Measurements from ENCODE around the gene NKTR. TPM values are rescaled to one million over a fixed set of nuclear protein-coding genes. Genes with fewer than 3 reads are reported as not detected.
A peak's percentile ranks its signal among the peaks of the same experiment; 100 is the strongest.

The NKTR gene
- total RNA-seq, 1 donor from 2014 or later = 246 TPM

GRCh38 chr3:42682301-42683070, 82.0 kb downstream of the NKTR start:
- DNase-seq = no peak

DNA sequence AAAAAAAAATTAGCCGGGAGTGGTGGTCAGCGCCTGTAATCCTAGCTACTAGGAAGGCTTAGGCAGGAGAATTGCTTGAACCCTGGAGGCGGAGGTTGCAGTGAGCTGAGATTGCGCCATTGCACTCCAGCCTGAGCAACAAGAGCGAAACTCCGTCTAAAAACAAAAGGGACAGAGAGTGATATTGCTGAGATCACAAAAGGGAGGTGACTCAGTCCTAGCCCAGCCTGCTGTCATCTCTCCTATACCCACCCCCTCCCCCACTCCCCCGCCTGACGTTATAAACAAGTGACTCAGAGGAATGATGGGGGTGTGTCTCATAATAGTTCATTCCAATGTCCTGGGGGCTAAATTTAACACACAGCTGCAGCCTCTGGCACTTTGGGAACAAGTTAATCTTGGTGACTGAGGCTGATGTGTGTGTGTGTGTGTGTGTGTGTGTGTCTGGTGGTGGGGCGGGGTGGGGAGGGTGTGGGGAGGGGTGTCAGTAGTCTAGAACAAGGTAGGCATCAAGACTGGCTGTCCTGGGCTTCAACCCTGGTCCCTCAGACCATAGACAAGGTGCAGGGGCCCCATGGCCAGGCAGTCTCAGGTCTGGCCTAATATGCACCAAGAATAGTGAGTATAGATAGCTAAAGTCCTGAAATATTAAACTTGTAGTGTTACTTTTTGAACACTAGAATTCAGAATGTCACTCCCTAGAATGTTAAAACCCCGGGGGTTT, 83.6 kb downstream of the NKTR start:
- peak; percentile 84 for DNase-seq

DNA sequence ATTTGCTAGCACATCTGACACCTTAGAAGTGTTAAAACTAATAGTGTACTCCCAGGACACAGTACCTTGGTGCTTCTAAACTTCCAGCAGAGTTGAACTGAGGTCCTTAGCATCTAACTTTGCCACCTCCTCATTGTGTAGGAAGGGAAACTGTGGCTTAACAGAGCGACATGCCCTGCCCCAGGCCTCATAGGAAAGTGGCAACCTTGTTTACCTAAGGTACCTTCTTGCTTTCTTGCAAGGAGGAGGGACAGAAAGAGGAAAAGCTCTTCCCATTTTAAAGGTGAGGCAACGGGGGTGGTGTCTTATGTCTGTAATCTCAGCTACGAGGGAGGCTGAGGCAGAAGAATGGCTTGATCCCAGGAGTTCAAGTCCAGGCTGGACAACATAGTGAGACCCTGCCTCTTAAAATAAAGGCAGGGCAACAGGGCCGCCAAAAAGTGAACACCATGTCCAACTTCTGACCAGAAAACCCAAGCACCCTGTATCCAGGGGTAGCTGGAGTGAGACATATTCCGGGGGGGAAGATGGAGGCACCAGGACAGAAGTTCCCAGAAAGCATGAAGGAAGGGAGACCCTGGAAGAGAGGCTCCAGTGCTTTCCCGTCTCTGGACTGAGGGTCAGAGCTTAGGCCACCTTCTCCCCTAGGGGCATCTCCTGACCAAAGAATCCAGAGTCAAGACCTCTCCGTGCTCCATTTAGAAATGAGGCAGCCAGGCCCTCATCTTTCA, 84.3 kb downstream of the NKTR start:
- no peak for DNase-seq

DNA sequence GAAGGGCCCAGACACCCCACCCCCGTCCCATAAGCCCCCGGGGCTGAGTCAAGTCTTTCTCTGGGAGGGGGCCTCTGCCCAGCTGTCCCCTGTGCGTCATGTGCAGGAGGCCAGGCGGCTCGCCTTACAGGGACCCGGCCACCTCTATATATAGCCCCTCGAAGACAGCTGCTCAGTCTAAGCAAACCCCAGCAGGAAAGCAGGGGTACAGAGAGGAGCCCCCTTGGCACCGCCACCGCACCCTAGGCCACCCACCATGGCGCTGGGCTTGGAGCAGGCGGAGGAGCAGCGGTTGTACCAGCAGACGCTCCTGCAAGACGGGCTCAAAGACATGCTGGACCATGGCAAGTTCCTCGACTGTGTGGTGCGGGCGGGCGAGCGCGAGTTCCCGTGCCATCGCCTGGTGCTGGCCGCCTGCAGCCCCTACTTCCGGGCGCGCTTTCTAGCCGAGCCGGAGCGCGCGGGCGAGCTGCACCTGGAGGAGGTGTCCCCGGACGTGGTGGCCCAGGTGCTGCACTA, 84.9 kb downstream of the NKTR start, which contains the start of gene KLHL40:
TSS of gene KLHL40 (plus strand) at position 175 of the 519 bp plus-strand sequence. CDS start at position 257, 82 bp downstream.
- no peak for DNase-seq

DNA sequence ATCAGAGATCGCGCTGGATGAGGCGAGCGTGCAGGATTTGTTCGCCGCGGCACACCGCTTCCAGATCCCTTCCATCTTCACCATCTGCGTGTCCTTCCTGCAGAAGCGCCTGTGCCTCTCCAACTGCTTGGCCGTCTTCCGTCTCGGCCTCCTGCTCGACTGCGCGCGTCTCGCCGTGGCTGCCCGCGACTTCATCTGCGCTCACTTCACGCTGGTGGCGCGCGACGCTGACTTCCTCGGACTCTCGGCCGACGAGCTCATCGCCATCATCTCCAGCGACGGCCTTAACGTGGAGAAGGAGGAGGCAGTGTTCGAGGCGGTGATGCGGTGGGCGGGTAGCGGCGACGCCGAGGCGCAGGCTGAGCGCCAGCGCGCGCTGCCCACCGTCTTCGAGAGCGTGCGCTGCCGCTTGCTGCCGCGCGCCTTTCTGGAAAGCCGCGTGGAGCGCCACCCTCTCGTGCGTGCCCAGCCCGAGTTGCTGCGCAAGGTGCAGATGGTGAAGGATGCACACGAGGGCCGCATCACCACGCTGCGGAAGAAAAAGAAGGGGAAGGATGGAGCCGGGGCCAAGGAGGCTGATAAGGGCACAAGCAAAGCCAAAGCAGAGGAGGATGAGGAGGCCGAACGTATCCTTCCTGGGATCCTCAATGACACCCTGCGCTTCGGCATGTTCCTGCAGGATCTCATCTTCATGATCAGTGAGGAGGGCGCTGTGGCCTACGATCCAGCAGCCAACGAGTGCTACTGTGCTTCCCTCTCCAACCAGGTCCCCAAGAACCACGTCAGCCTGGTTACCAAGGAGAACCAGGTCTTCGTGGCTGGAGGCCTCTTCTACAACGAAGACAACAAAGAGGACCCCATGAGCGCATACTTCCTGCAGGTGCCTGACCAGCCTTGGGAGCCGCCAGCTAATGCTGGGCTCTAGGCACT, 85.7 kb downstream of the NKTR start:
- no peak for DNase-seq

DNA sequence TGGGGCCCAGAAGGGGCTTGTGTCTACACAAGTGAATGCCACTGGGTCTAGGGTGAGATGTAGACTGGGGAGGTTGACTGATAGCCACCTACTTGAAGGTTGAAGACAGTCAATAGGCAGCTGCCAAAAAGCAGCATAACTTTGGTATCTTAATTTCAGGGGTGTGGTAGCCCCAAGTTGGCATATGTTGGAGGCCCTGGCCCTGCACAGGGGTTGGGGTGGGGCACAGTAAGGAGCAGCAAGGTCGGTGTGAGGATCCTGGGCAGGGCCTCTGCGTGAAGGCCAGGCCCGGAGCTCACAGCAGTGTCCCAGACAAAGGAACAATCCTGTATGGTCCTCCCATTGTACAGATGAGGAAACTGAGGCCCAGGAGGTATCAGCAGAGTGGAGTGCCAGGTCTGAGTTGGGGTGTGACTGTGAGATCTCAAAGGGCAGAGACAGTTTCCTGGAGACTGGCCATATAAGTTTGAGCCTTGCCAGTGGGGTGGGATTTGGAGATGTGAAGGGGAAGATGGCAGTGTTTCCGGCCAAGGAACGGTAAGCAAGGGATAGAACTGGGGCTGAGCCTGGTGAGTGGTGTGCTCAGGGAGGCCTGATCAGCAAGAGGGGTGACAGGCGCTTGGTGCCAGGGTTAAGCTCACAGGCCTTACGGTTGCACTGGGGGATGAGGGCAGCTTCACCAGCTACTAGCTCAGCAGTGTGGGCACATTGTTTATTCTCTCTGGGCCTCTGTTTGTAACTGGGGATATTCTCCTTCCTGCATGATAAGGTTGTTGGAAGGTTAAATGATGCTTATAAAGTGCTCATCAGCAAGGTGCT, 86.6 kb downstream of the NKTR start:
- no peak for DNase-seq

- DNase-seq = no peak
These were observed 87.5 kb downstream of the NKTR start for GRCh38 chr3:42688016-42688415.

- no peak for DNase-seq
These were observed 88.3 kb downstream of the NKTR start for GRCh38 chr3:42688487-42689420.

- no peak for DNase-seq
These were observed 89.0 kb downstream of the NKTR start for GRCh38 chr3:42689421-42690014.

GRCh38 chr3:42690191-42690590, 89.7 kb downstream of the NKTR start:
- DNase-seq = no peak

DNA sequence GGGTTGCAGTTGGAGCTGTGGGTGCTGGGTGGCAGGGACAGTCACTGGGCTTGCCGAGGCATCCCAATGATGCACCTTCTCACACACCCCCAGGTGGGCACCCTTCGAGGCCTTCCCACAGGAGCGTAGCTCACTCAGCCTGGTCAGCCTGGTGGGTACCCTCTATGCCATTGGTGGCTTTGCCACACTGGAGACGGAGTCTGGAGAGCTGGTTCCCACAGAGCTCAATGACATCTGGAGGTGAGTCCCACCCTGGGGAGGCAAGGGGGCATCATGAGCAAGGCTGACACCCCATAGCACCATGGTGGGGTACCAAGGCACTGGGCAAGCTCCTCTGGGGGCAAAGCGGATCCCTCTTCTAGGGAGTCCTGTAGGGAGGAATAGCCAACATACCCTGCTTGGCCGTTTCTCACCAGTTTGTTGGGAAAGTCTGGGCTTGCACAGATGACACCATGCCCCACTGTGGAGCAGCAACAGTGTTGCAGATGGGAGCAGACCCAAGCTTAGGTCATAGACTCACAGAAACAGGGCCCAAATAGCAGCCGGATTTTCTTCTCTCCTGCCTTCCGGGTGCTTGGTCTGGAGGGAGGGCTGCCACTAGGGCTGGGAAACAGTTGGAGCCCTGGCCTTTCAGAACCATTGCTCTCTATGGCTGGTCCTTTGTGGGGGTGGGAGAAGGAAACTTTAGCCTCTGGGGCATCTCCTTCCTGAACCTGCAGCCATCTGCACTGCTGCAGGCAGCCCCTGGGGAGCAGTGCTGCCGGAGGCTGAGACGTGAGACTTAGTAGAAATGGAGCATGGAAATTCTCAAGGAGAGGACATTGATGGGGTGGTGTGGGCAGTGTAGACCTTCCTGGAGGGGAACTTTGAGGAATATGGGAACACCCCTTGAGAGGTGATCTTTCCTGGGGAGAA, 90.5 kb downstream of the NKTR start:
- no peak for DNase-seq

DNA sequence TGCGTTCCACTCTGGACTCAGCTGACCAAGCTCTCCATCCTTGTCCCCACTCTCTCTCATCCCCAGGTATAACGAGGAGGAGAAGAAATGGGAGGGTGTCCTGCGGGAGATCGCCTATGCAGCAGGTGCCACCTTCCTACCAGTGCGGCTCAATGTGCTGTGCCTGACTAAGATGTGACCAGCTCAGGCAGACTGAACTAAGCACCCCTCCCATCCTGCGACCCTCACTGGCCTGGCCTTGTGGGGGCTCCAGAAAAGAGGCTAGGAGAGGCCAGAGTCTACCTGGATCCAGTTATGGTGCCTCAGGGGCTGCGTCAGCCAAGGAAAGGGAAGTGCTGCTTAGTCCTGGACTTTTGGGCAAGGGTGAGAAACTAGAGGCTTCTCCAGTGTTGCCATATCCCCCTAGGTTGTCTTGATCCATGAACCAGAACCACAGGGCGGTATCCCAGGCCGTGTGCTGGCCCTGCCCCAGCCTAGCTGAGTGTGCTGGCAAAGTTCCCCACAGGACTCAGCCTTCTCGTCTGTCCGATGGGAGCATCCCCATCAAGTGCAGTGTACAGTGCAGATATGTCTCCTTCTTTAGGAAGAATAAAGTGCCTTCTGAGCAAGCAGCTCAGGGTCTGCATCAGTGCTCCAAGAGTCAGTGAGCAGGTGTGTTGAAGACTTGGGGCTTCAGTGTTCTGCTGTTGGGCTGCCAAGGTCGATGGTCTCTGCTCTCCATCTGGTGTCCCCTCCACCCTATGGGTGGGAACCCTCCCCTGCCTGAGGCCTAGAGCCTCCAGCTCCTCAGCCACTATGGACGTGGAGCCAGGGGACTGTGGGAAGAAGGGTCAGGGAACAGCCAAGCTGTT, 91.6 kb downstream of the NKTR start:
- DNase-seq = no peak

- DNase-seq = no peak
These were observed 92.4 kb downstream of the NKTR start for GRCh38 chr3:42692667-42693529.

GRCh38 chr3:42693530-42693930, 93.0 kb downstream of the NKTR start:
- DNase-seq = no peak

- DNase-seq = no peak
These were observed 93.9 kb downstream of the NKTR start for GRCh38 chr3:42694366-42694765.
